Right renal cortex interstitium (tissue), 3 donors: ENCODE measurements around the gene DNAJC27. TPM values are rescaled to one million over a fixed set of nuclear protein-coding genes. Genes with fewer than 3 reads are reported as not detected.
A peak's percentile ranks its signal among the peaks of the same experiment; 100 is the strongest.

Experiments
- DNase-seq, 3 donors: peaks; one replicate each; pipeline ENCODE4 v3.0.0-alpha.2; 2013; ENCODE audit warnings: low read depth in 3 of 3, low spot score in 2 of 3
- polyA plus RNA-seq, 3 donors: library from polyadenylated mRNA; unstranded; fragments of 120-200 nt; gene quantifications; one replicate each; pipeline ENCODE4 v1.2.1, GENCODE V29; 2013; ENCODE audit not compliant: insufficient read length in 3 of 3

Gene DNAJC27
- polyA plus RNA-seq, 3 donors = 7.1 to 10.5 (median 10.0) TPM

DNA sequence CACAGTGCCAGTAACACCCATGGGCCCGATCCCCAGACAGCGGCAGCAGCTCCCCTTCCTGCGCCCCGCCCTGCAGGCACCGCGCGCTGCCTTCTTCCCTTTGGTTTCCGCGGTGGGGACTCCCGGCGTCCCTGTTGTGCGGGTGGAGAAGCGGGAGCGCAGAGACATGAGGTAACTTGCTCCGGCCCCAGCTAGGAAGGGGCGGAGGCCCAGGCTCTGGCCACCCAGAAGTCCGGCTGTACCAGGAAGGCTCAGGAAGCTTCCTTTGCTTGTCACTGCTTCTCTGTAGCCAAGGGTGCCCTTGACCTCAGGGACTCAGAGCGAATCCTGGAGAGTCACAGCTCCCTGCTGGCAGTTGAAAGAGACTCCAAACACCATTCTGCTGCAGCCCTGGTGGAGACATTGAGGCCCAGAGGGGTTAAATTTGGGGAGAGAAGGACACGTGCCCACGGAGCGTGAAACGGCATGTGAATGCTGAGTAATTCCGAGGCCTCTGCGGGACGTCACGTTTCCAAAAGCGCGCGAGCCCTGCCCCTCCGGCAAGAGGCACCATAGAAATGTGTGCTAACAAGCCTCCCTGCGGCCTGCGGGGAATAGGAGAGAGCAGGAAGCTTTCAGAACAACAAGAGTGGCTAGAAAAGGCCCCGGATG, 45.0 kb downstream of the DNAJC27 start:
- peak in 1 of 3 donors; percentile 16 for DNase-seq

DNA sequence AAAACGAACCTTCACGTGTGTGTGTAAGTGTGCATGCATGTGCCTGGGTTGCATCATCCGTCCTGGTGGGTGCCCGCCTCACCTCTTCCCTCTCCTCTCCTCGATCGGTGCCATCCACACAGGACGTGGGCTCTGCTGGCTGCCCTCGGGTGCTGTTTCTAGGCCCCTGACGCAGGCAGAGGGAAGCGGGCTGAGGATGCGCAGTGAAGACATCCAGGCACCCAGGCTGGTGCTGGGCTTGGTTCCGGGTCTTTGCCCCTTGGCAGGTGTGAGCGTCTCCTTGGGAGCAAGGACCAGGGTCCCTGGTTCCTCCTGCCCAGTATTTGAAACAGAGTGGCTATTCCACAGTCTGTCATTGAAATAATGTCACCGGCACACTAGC, 45.5 kb downstream of the DNAJC27 start:
- DNase-seq = no peak

DNA sequence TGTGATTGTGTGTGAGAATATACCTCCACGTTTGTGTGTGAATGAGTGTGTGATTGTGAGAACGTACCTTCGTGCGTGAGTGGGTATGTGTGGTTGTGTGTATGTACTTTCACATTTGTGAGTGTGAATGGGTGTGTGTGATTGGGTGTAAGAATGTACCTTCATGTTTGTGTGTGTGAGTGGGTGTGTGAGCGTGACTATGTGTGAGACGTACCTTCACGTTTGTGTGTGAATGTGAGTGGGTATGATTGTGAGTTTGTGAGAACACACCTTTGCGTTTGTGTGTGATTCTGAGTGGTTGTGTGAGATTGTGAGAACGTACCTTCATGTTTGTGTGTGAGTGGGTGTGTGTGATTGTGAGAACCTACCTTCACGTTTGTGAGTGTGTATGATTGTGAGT, 45.9 kb downstream of the DNAJC27 start:
- DNase-seq = no peak

DNA sequence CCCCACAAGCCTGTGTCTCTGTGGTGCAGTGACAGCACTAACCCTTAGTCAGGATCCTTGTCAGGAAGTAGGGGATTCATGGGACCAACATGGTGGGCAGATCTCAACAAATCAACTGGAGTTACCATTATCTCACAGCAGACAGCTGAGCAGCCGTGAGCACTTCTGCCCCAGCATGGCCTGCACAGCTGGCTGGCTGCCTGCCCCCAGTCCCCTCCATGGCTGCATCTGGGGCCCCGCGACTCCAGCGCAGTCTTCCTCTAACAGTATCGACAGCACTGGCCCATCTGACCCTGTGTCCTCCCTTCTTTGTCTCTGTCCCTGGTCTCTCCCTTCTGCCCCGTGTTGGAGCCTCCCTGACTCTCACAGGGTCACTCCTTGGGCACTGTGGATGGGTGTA, 47.0 kb downstream of the DNAJC27 start:
- no peak for DNase-seq

DNA sequence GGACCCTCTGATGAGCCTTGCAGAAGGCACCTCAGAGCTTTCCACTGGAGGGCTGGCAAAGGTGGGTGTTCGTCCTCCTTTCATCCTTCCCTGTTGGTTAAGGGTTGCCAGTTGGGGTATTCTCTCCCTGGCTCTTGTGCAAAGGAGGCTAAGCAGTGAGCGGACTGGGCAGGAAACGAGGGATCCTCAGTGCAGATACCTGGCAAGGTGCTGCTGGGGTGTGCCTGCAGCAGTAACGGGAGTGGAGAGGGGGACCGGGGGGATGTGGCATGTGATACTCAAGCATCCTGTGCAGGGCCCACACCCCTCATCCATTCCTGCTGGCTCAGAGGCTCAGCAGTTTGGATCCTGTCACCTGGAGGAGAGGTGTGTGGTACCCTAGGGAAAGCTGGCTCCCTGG, 47.5 kb downstream of the DNAJC27 start:
- DNase-seq = no peak

DNA sequence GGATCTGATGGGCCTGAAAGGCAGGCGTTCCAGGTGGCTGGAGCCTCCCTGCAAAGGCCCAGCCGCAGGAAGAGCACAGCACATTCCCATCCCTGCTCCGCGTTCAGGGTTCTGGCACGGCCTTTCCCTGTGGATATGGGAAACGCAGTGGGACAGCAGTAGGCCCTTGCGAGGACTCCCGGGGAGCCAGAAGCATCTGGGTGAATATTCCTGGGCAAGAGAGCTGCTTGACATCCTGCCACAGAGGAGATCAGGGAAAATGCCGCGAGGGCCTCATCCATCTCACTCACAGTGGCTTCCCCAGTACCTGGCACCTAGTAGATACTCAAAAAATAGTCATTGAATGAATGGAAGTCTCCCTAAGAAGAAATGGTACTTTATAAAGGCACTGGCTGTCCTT, 48.6 kb downstream of the DNAJC27 start:
- no peak for DNase-seq

DNA sequence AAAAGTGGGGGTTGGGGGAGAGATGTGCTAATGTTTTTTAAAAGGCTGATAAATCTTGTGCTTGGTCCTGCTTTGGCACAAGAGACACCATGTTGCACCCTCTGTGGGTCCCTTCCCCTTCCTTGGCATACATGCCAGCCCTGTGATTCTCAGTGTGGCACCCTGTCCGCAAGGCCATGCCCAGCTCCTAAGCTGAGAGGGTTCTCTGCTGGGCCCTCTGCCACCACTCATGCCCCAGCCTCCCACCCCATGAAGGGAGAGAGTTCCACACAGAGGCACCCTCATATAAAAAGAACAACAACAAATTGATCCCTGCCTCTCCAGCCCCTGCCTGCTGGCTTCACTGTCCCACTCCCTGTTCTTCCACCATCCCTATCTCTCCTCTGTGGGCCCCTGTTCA, 49.2 kb downstream of the DNAJC27 start:
- no peak for DNase-seq

DNA sequence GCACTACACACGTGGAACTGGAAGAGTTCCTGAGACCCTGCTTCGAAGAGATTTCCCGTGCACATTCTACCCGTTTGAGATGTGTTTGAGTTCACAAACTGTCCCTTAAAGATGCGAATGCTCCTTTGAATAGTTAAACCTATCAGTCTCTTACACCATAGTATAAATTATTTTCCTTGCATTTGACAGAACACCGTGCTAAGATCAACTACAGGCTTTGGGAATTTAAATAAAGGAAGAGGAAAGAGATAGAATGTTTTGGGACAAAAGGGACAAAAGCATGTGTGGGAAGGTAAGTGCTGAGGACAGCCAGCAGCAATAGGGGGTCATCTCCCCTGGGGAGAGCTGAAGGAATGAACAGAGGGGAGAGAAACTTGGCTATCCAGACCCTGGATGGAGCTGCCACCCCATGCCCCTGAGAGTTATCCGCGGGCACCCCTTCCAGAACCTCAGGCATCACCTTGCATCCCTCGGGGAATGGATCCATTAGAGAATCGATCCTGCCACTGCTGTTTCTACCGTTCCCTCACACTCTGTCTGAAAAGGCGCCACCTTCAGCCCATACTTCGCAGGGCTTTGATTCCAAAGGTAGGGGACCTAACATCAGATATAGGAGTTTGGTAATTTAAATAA, 50.8 kb downstream of the DNAJC27 start:
- DNase-seq = no peak

DNA sequence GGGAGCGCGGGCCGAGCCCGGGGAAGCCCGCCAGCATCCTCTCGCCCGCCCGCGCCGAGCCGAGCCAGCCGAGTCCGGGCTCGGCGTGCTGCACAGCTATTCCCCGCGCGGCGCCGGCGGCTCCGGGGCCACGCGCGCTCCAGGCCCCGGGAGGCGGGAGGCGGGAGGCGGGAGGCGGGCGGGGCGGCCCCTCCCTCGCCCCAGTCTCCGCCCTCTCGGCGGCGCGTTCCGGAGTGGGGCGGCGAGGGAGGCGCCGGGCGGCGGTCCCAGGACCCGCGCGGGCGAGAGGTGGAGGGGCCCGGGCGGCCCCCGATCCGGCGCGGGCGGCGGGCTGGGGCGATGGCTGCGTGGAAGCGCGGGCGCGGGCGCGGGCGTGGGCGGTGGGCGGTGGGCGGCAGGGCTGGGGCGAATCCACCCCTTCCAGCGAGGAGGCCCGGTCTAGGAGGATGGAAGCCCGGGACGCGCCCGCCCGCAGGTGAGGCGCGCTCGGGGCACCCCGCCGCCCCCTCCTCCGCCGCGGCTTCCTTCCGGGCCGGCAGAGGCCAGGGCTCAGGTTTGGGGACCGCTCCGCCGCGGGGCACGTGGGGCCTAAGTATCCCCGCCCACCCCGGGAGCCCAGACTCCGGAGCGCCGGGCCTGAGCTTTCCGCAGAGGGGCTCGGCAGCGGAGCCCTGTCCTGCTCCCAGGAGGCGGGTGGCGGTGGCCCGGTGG, 51.5 kb downstream of the DNAJC27 start, which contains the start of gene ADCY3:
Gene ADCY3 (minus strand): TSS at position 140 of the 711 bp plus-strand sequence. CDS start 1,250 bp downstream, outside the sequence.
- DNase-seq = peak in 1 of 3 donors; percentile 18

DNA sequence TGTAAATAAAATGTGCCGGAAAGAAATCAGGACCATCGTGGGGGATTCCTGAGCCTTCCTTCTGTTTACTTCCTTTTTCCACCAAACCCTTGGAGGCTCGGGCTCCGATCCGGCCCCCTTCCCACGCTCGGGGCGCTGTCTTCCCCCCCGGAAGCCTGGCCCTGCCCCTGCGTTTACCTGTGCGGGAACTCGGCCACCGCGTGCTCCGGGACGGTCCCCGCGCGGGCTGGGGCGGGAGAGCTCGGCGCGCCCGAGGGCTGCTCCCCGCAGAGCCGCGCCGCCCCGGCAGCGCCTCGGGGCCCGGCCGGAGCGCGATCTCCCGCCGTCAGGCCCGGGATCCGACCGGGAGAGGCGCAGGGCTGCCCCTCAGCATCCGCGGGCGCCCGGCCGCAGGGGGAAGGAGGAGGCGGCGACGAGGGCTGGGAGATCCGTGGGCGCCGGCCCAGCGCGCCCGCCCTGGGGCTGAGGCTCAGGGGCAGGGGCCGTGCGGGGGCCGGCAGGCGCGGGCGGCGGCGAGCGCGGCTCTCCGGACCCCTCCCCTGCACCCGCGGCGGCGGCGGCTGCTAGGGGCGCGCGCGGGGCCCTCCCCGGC, 52.2 kb downstream of the DNAJC27 start:
- no peak for DNase-seq

DNA sequence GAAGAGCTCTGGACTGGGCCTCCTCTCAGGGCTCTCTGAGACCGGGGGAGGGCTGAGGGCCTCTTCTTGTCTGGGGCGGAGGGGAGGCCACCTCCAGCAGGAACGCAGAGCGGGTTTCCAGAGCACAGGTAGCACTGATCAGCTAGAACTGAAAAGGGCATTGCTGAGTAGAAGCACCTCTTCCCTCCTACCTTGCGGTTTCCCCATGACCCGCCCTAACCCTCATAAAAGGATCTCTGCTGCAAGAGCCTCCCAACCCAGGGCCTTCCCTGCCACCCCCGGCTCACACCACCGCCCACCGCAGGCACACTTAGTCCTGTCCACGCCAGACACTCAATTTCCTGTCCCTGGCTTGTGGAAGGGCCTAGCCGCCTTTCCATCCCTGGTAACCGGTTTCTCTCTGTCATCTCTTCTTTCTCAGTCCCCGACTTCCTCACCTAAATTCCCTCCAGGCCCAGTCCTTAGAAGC, 52.7 kb downstream of the DNAJC27 start:
- DNase-seq = peak in 1 of 3 donors; percentile 12

DNA sequence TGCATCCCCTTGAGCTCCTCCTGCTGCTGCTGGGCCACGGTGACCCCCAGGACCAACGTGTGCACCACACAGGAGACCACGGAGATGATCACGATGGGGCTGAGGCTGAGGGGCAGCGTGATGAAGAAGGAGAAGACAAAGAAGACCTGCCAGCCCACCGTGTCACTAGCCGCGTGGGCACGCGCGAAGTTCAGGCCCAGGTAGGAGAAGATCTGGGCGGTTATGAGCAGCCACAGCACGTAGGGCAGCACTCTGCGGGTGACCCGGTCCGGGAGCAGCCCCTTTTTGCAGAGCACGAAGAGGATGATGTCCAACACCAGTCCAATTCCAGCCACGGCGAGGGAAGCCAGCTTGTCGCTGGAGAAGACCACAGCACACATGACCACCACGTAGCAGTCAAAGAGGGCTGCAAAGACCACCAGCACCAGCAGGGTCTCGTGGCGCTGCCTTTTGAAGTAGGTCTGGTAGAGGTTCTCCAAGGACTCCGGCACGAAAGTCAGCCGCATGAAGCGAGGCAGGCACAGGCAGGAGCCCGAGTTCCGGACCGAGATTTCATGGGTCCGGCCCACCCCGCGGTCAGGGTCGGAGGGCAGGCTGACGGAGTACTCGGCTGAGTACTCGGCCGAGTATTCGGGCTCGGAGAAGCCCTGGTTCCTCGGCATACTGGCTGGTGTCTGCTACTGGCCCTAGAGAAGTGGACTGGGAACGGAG, 53.3 kb downstream of the DNAJC27 start:
- no peak for DNase-seq

DNA sequence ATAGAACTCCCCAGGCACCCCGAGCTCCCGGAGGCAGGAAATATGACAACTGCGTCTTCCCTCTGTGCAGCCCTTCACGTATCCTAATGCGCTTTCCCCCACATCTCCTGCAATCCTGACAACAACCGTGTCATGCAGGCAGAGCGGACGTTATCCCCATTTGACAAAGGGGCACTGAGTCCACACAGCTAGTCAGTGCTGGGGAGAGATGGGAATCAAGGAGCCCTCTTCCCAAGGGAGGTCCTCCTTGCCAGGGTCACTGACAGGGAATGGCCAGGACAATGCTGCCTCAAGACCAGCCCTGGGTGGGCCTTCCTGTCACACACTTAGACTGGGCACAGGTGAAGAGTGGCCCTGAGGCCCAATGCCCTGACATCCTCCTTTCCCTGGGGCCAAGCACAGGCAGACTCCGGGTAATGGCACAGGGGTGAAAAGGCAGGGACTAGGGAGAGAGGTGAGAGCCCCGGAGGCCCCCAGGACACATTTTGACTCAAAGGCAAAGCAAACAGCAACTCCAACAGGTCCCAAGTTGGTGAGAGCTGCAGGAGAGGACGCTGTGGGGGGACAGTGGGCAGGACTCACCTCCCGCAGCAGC, 53.9 kb downstream of the DNAJC27 start:
- no peak for DNase-seq

DNA sequence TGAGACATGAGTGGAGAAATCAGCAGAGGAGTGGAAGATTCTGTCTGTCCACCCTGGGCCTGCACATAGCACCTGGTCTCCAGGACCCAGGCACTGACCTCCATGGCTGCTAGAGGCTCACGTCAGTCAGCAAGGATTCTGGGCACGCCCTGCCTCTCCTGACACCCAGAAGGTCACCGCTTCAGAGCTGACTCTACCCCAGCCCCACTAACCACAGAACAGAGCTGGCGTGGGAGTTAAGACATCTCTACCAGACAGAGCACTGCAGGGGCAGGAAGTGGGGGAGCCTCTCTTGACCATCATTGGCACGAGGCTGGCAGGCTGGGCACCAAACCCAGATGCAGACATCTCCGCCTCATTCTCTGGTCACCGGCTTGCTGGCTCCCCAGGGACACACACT, 54.7 kb downstream of the DNAJC27 start:
- DNase-seq = no peak

DNA sequence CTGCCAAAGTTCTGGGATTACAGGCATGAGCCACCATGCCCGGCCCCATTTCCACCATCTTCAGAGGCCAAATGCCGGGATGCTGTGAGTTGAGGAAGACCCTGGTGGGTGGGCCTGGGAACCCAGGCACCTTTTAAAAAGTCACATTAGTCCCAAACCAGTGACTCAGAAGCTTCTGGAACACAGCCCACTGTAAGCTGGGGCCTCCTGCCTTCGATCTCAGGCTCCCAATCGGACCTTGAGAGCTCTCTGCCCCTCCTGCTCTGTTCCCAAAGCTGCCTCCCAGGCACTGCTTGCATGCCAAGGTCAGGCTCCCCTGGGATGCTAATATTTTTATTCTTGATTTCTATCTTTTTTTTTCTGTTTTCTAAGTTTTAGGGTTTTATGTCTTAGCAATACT, 56.0 kb downstream of the DNAJC27 start:
- DNase-seq = no peak

DNA sequence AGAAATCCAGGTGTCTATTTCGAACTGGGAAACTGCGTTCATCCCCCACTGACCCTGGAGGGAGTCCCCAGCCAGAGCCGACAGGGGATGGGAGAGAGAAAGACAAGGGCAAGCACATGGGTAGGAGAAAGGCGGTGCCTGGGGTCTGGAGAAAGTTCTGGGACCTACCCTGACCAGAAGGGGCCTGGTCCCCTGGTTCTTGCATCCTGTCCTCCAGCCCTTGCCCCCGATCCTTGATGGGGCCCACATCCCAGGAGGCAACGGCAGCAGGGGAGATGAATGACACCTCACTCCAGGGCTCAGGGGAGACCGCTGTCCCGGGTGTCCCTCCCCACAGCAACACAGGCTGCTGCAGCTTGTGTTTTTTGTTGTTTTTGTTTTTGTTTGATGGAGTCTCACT, 56.6 kb downstream of the DNAJC27 start:
- DNase-seq = no peak

DNA sequence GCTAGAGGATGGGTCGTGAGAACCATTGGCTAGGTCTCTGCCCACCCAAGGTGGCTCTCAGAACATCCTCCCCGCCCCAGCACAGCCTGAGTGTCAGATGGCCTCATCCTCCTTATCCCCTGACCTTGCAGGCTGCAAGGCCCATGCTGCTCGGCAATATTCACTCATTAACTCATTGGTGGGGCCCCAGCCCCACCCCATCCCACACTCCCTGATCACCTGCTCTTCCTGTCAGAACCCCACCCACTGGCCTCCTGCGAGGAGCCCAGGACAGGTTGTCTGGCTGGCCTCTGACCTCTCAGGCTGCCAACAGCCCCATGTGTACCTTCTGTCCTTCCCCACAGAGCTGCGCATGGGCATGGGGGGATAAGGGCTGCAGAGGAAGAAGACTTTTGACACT, 57.0 kb downstream of the DNAJC27 start:
- no peak for DNase-seq

DNA sequence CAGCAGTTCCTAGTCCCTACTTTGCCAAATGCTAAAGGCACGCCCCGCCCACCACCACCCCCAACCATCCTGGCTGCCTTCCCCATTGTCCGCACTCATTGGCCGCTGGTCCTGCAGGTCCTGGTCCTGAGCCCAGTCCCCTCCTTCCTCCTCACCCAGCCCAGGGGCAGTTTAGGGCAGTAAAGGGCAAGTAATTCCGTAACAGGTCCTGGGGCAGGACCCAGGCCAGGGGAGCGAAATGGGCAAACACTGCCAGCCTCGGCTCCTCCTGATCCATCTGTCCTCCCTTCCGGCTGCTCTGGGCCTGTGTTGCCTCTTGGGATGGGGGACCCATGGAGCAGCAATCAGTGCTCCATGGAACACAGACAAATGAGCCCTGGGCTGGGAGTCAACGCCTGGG, 57.8 kb downstream of the DNAJC27 start:
- DNase-seq = no peak

DNA sequence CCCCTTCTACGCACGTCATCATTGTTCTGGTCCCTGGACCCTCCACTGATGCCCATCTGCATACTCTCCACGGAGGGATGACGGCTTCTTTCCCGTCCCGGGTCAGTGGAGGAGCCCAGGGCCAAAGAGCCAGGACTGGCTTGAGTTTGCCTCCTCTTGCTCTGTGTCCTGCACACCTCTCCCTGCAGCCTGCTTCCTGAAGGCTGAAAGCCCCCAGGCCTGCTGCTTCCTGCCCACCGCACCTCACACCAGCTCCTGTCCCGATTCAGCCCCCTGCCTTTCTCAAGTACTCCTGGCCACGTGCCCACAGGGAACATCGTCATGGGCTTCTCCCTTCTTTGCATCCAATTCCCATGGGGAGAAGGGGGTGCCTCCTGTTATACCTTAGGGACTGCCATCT, 58.8 kb downstream of the DNAJC27 start:
- DNase-seq = no peak

DNA sequence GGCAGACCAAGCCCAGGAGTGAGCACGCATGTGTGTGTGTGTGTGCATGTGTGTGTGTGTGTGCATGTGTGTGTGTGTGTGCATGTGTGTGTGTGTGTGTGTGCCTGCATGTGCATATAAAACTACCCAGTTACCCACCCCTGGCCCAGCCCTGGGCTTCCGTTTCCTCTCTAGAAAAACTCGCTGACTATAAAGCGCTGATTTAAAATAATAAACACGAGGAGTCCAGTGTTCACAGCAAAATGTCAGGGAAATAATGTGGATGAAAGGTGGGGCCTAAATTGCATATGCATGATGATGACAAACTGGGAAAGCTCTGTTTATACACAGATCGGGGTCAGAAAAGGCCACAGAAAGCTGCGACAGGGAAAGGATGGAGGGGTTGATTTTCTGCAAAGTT, 59.2 kb downstream of the DNAJC27 start:
- DNase-seq = no peak
